ENCODE data around the gene TIE1.

TIE1 gene

DNA sequence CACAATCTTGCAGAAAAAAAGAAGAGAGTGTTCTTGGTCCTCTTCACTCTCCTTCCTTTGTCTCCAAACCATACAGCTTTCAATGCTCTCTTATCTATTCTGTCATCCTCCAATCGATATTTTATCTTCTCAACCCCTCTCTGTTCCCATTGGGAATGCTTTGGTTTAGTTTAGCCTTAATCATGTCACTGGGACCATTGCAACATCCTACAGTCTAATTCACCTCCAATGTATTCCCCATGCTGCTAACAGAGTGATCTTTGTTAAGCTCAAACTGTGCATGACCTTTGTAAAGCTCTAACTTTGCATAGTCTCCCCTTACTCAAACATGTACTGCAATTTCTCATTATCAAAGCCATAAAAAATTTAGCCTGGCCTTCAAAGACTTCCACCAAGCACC is 39.8 kb downstream of the TIE1 start:
- no peak for DNase-seq (ENCODE audit: low spot score)
- in situ Hi-C loops (cut with MboI; ENCODE audit: low sequenced_read_pairs, unreplicated experiment) = no loop called here
- TF ChIP-seq, protein P1, sequence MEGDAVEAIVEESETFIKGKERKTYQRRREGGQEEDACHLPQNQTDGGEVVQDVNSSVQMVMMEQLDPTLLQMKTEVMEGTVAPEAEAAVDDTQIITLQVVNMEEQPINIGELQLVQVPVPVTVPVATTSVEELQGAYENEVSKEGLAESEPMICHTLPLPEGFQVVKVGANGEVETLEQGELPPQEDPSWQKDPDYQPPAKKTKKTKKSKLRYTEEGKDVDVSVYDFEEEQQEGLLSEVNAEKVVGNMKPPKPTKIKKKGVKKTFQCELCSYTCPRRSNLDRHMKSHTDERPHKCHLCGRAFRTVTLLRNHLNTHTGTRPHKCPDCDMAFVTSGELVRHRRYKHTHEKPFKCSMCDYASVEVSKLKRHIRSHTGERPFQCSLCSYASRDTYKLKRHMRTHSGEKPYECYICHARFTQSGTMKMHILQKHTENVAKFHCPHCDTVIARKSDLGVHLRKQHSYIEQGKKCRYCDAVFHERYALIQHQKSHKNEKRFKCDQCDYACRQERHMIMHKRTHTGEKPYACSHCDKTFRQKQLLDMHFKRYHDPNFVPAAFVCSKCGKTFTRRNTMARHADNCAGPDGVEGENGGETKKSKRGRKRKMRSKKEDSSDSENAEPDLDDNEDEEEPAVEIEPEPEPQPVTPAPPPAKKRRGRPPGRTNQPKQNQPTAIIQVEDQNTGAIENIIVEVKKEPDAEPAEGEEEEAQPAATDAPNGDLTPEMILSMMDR (IDR thresholded peaks at IDR 0.05; ENCODE audit: borderline replicate concordance, control extremely low read depth, extremely low read depth, insufficient read depth, missing control alignments) = no peak

DNA sequence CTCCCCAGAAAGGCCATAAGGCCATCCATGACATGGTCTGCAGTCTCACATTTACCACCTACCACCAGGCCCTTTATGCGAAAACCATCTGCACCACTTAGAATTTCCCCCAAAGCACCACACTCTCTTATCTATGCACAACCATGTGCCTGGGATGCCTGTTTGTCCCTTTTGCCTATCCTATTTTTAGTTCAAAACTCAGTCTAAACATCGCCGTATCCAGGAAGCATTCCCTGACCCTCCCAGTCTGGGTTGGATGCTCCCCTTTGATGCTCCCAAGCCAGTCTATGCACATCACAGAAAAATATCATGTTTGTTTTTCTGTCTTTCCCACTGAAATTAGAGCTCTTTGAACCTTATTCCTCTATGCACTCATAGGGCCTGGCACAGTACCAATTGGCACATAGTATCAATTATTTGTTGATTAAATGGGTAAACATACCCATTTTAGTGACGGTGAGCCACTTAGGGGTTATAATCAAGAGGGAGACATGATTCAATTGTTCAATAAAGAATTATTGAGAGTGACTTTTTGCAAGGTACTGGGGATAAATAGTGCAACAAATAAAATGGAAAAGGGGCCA is 43.6 kb downstream of the TIE1 start:
- in situ Hi-C loops (cut with MboI; ENCODE audit: low sequenced_read_pairs, unreplicated experiment) = no loop called here
- TF ChIP-seq, protein P1 (IDR thresholded peaks at IDR 0.05; ENCODE audit: borderline replicate concordance, control extremely low read depth, extremely low read depth, insufficient read depth, missing control alignments) = no peak
- no peak for DNase-seq (ENCODE audit: low spot score)

DNA sequence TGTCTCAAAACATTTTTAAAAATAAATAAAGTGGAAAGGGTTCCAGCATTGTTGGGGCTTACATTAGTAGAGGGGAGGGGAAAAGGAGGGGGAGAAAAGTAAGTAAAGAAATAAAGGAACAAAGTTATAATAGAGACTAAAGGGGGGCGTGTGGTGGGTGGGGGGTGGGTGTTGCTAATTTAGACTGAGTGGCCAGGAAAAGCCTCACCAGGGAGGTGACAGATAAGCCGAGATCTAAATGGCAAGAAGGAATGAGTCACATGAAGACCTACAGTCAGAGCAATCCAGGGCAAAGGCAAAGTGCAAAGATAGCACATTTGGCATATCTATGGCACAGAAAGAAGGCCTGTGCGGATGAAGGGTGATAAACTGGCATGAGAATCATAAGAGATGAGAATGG is 44.3 kb downstream of the TIE1 start:
- TF ChIP-seq, protein P1 (IDR thresholded peaks at IDR 0.05; ENCODE audit: borderline replicate concordance, control extremely low read depth, extremely low read depth, insufficient read depth, missing control alignments) = no peak
- DNase-seq (ENCODE audit: low spot score) = no peak
- in situ Hi-C loops (cut with MboI; ENCODE audit: low sequenced_read_pairs, unreplicated experiment) = no loop called here

DNA sequence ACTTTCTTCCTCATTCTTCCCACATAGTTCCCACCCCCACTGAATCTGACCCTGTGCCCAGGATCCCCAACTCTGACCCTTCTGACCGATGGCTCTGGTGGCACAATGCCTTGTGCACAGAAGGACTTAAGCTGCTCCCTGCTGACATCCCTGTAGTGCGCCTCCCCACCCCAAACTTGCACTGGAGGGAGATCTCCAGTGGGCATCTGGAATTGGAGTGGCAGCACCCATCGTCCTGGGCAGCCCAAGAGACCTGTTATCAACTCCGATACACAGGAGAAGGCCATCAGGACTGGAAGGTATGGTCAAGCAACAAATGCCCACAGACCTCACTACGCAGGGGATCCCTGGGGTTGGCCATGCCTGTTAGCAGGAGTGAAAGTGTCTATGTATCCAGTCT is 45.9 kb downstream of the TIE1 start:
- TF ChIP-seq, protein P1 (IDR thresholded peaks at IDR 0.05; ENCODE audit: borderline replicate concordance, control extremely low read depth, extremely low read depth, insufficient read depth, missing control alignments) = no peak
- DNase-seq (ENCODE audit: low spot score) = no peak
- in situ Hi-C loops (cut with MboI; ENCODE audit: low sequenced_read_pairs, unreplicated experiment) = no loop called here

DNA sequence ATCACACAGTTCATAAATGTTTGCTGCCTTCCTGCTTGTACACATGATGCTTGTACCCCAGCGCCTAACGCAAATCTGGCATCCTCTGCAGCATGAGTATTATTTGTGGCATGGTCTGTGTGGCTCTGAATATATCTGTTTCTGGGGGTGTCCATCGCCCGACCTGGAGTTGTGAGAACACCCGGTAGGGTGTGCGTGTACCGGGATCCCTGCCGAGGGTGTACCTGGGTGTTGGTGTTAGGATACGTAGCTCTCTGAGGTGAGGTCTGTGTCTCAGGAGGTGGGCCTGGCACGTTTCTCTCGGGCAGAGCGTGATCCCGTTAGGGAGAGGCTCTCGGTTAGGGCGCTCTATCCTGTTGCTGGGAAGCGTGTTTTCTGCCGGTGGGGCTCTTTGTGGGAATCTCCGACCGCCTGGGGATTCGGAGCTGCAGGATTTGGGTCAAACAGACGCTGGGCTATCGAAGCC is 47.6 kb downstream of the TIE1 start:
- TF ChIP-seq, protein P1 (IDR thresholded peaks at IDR 0.05; ENCODE audit: borderline replicate concordance, control extremely low read depth, extremely low read depth, insufficient read depth, missing control alignments) = no peak
- in situ Hi-C loops (cut with MboI; ENCODE audit: low sequenced_read_pairs, unreplicated experiment) = no loop called here
- DNase-seq (ENCODE audit: low spot score) = no peak

DNA sequence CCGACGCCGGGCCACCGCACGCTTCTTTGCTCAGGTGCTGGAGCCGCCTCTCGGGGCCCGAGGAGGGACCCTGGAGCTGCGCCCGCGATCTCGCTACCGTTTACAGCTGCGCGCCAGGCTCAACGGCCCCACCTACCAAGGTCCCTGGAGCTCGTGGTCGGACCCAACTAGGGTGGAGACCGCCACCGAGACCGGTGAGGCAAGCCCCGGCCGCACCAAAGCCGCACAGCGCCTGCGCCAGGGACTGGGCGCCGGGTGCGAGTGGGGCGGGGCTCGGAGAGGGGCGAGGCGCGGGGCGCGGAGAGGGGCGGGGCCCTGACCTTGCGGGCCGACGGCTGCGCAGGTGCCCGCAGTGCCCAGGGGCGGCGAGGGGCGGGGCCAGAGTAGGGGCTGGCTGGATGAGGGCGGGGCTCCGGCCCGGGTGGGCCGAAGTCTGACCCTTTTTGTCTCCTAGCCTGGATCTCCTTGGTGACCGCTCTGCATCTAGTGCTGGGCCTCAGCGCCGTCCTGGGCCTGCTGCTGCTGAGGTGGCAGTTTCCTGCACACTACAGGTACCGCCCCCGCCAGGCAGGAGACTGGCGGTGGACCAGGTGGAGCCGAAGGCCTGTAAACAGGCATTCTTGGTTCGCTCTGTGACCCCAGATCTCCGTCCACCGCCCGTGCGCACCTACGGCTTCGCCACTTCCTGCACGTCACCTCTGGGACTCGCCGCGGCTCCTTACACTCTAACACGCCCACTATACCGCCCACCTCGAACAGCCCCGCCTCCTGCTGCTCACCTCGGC is 48.2 kb downstream of the TIE1 start:
- TF ChIP-seq, protein P1 (IDR thresholded peaks at IDR 0.05; ENCODE audit: borderline replicate concordance, control extremely low read depth, extremely low read depth, insufficient read depth, missing control alignments) = no peak
- peak; percentile 75 for DNase-seq (ENCODE audit: low spot score)
- in situ Hi-C loops (cut with MboI; ENCODE audit: low sequenced_read_pairs, unreplicated experiment) = no loop called here

All from GM13976 (cell line).